Hematopoietic multipotent progenitor cell treated with erythropoietin and hydrocortisone succinate and interleukin-3 and kit ligand, for 8 days (in vitro differentiated cells): Measurements from ENCODE around the gene MTMR6.

Experiments used
- DNase-seq: peaks from one replicate; pipeline ENCODE4 v3.0.0-alpha.2; 2015

Gene MTMR6

GRCh38 chr13:25214491-25215252 lies 72.6 kb downstream of the MTMR6 start:
- DNase-seq, result no peak

- DNase-seq, result no peak
These were observed 73.6 kb downstream of the MTMR6 start for GRCh38 chr13:25213715-25214114.

- DNase-seq, result no peak
These were observed 76.3 kb downstream of the MTMR6 start for GRCh38 chr13:25210842-25211569.

GRCh38 chr13:25207291-25207810 lies 79.9 kb downstream of the MTMR6 start:
- DNase-seq, result no peak

- DNase-seq, result no peak
These were observed 82.4 kb downstream of the MTMR6 start for GRCh38 chr13:25204863-25205262.

GRCh38 chr13:25203127-25203740 lies 84.1 kb downstream of the MTMR6 start:
- no peak for DNase-seq

- peak; percentile 66 for DNase-seq
These were observed 86.5 kb downstream of the MTMR6 start for GRCh38 chr13:25200783-25201182.

GRCh38 chr13:25198647-25199046 lies 88.6 kb downstream of the MTMR6 start:
- no peak for DNase-seq

- DNase-seq, result no peak
These were observed 90.3 kb downstream of the MTMR6 start for GRCh38 chr13:25196971-25197370.
